GM21528 (cell line): ENCODE results near the gene GABRG3.

Experiments
- ATAC-seq: cut with Tn5 transposase; IDR thresholded peaks from one replicate; pipeline ENCODE4 v1.9.1; 2021; ENCODE audit warnings: mild to moderate bottlenecking, moderate library complexity; ENCODE audit not compliant: unreplicated experiment, low FRiP score

The GABRG3 gene

GRCh38 chr15:26970712-26971210, at the start of gene GABRG3:
Gene GABRG3, plus strand, starts transcription at chr15:26971181.
- no peak for ATAC-seq

- ATAC-seq, result no peak
Measured at GRCh38 chr15:26921433-26921832, 49.5 kb upstream of the GABRG3 start.

- ATAC-seq, result no peak
Measured at GRCh38 chr15:26926081-26926480, 44.9 kb upstream of the GABRG3 start.

GRCh38 chr15:26928051-26928450, 42.9 kb upstream of the GABRG3 start:
- ATAC-seq, result no peak

- no peak for ATAC-seq
Measured at GRCh38 chr15:26929588-26929987, 41.4 kb upstream of the GABRG3 start.

GRCh38 chr15:26934848-26935247, 36.1 kb upstream of the GABRG3 start:
- no peak for ATAC-seq

- ATAC-seq, result no peak
Measured at GRCh38 chr15:26935322-26935721, 35.7 kb upstream of the GABRG3 start.

GRCh38 chr15:26936502-26936901, 34.5 kb upstream of the GABRG3 start:
- ATAC-seq, result no peak

GRCh38 chr15:26937134-26937533, 33.8 kb upstream of the GABRG3 start:
- ATAC-seq, result no peak

GRCh38 chr15:26939398-26939797, 31.6 kb upstream of the GABRG3 start:
- ATAC-seq, result no peak

GRCh38 chr15:26941489-26941888, 29.5 kb upstream of the GABRG3 start:
- ATAC-seq, result no peak

GRCh38 chr15:26943866-26944265, 27.1 kb upstream of the GABRG3 start:
- no peak for ATAC-seq

GRCh38 chr15:26945046-26945445, 25.9 kb upstream of the GABRG3 start:
- no peak for ATAC-seq

GRCh38 chr15:26950001-26950400, 21.0 kb upstream of the GABRG3 start:
- ATAC-seq, result no peak

GRCh38 chr15:26954403-26954802, 16.6 kb upstream of the GABRG3 start:
- no peak for ATAC-seq

- no peak for ATAC-seq
Measured at GRCh38 chr15:26967719-26968269, 3.2 kb upstream of the GABRG3 start.

- no peak for ATAC-seq
Measured at GRCh38 chr15:26968806-26969205, 2.2 kb upstream of the GABRG3 start.

GRCh38 chr15:26971271-26972018, 464 bp downstream of the GABRG3 start:
- no peak for ATAC-seq

GRCh38 chr15:26972636-26973035, 1.7 kb downstream of the GABRG3 start:
- no peak for ATAC-seq

GRCh38 chr15:26974120-26974780, 3.3 kb downstream of the GABRG3 start:
- no peak for ATAC-seq

GRCh38 chr15:26981492-26981891, 10.5 kb downstream of the GABRG3 start:
- ATAC-seq, result no peak

GRCh38 chr15:26983822-26984221, 12.8 kb downstream of the GABRG3 start:
- no peak for ATAC-seq
